Stimulated activated memory B cell treated with anti-CD40 and anti-IgM and Interleukin-4, amounts not matched to agents 10 μg/mL and 1 μg/mL and 100 μg/mL, for 72 hours (primary cell): ENCODE data around the gene CPT1A.
A peak's percentile ranks its signal among the peaks of the same experiment; 100 is the strongest.

Experiments used
- ATAC-seq: fragments of 150-1000 bp; cut with Tn5 transposase; 2 replicates; pipeline ENCODE4 v1.10.0; 2021
- H3K27ac Mint-ChIP-seq: one replicate; pipeline ENCODE4 v1.8.0; 2022; ENCODE audit warnings: mild to moderate bottlenecking, mixed read lengths
- H3K27me3 Mint-ChIP-seq: one replicate; pipeline ENCODE4 v1.8.0; 2022; ENCODE audit warnings: mixed read lengths
- H3K36me3 Mint-ChIP-seq: one replicate; pipeline ENCODE4 v1.8.0; 2022; ENCODE audit warnings: mixed read lengths
- H3K4me1 Mint-ChIP-seq: one replicate; pipeline ENCODE4 v1.8.0; 2022; ENCODE audit warnings: mixed read lengths
- H3K4me3 Mint-ChIP-seq: one replicate; pipeline ENCODE4 v1.8.0; 2022; ENCODE audit warnings: mild to moderate bottlenecking, moderate library complexity, mixed read lengths
- H3K9me3 Mint-ChIP-seq: one replicate; pipeline ENCODE4 v1.8.0; 2022; ENCODE audit warnings: mixed read lengths

Gene CPT1A

GRCh38 chr11:68749229-68750123 is 92.2 kb downstream of the CPT1A start:
- no peaks in the 10 kb centered on the region for H3K9me3 Mint-ChIP-seq
- H3K4me1 Mint-ChIP-seq: peaks cover 10% of the 10 kb centered on the region
- H3K36me3 Mint-ChIP-seq: peaks cover 5% of the 10 kb centered on the region
- peak overlapping the region; percentile 55 for H3K4me3 Mint-ChIP-seq
- H3K27me3 Mint-ChIP-seq: no peaks in the 10 kb centered on the region
- peak overlapping the region; percentile 19 for H3K27ac Mint-ChIP-seq
- ATAC-seq: no peak

DNA sequence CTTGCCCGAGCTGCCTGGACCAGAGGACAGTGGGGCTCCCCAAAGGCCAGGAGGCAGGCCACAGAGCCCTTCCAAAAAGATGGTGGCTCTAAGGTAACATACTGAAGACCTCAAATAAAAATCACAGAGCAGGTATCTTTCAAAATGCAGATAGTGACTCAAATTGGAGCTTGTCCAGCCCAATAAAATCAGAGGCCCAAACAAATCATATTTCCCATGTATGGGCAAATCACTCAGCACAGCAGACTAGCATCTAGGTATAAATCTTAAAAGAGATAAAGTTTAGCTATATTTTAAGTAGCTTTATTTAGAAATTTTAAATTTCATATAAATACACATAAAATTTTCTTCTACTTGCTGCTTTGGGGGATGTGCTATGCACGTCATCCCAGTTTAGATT is 93.7 kb downstream of the CPT1A start:
- H3K4me3 Mint-ChIP-seq: no peak overlapping the region
- no peaks in the 10 kb centered on the region for H3K9me3 Mint-ChIP-seq
- H3K27me3 Mint-ChIP-seq: no peaks in the 10 kb centered on the region
- H3K36me3 Mint-ChIP-seq: no peaks in the 10 kb centered on the region
- H3K4me1 Mint-ChIP-seq: peaks cover 10% of the 10 kb centered on the region
- no peak overlapping the region for H3K27ac Mint-ChIP-seq
- no peak for ATAC-seq

GRCh38 chr11:68743539-68743938 is 98.2 kb downstream of the CPT1A start:
- Mint-ChIP-seq H3K9me3 (no peaks in the 10 kb centered on the region), H3K4me3 (no peak overlapping the region), H3K4me1 (no peaks in the 10 kb centered on the region), H3K27me3 (no peaks in the 10 kb centered on the region), H3K27ac (no peak overlapping the region), H3K36me3 (no peaks in the 10 kb centered on the region)
- ATAC-seq: no peak

DNA sequence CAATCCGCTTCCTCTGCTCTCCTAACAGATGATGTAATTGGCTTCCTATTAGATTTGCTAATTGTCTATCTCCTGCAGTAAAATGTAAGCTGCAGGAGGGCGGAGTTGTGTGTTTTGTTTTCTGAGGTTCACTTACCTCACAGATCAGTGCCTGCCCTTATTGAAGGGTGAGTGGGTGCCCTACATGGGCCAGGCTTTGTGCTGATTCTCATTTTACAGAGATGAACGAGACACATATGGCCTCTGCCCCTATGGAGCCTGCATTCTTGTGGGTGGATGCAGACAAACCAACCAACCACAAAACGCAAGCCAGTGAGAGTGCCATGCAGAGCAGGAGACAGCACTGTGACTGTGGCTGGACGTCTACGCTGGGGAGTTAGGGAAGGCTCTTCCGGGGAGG is 100.3 kb downstream of the CPT1A start:
- Mint-ChIP-seq H3K27ac (no peak overlapping the region), H3K9me3 (no peaks in the 10 kb centered on the region)
- no peak for ATAC-seq

DNA sequence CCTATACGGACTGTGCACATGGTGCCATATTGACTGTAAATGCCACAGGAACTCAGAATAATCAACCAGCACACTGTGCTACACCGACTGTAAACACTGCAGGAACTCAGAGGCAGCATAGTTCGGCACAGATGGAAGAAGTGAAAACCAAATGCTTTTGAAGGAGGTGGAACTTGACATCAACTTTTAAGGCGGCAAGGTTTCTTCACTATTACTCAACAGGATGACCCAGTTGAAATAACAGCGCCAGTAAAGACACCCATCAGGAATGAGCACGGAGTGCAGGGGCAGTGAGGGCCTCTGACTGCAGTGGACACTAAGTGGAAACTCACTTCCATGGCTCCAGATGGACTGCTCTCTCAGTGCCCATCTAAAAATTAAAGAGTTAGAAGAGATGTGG is 106.1 kb downstream of the CPT1A start:
- Mint-ChIP-seq H3K4me1 (no peaks in the 10 kb centered on the region), H3K27ac (no peak overlapping the region), H3K9me3 (no peaks in the 10 kb centered on the region), H3K4me3 (no peak overlapping the region), H3K27me3 (no peaks in the 10 kb centered on the region), H3K36me3 (no peaks in the 10 kb centered on the region)
- ATAC-seq: no peak

More for the DNA sequence above, 100.3 kb downstream of the CPT1A start:
- no peak overlapping the region for H3K4me3 Mint-ChIP-seq
- H3K36me3 Mint-ChIP-seq: no peaks in the 10 kb centered on the region
- H3K4me1 Mint-ChIP-seq: no peaks in the 10 kb centered on the region
- H3K27me3 Mint-ChIP-seq: no peaks in the 10 kb centered on the region

GRCh38 chr11:68735125-68735524 is 106.6 kb downstream of the CPT1A start:
- no peaks in the 10 kb centered on the region for H3K9me3 Mint-ChIP-seq
- no peaks in the 10 kb centered on the region for H3K36me3 Mint-ChIP-seq
- H3K4me1 Mint-ChIP-seq: no peaks in the 10 kb centered on the region
- ATAC-seq: no peak
- H3K4me3 Mint-ChIP-seq: no peak overlapping the region
- H3K27me3 Mint-ChIP-seq: no peaks in the 10 kb centered on the region
- no peak overlapping the region for H3K27ac Mint-ChIP-seq

GRCh38 chr11:68734111-68734510 is 107.6 kb downstream of the CPT1A start:
- Mint-ChIP-seq H3K27me3 (no peaks in the 10 kb centered on the region), H3K4me3 (no peak overlapping the region), H3K36me3 (no peaks in the 10 kb centered on the region), H3K27ac (no peak overlapping the region), H3K4me1 (no peaks in the 10 kb centered on the region), H3K9me3 (no peaks in the 10 kb centered on the region)
- ATAC-seq: no peak

GRCh38 chr11:68727783-68728182 is 113.9 kb downstream of the CPT1A start:
- Mint-ChIP-seq H3K27ac (no peak overlapping the region), H3K36me3 (no peaks in the 10 kb centered on the region), H3K4me3 (no peak overlapping the region), H3K4me1 (no peaks in the 10 kb centered on the region), H3K9me3 (no peaks in the 10 kb centered on the region), H3K27me3 (no peaks in the 10 kb centered on the region)
- ATAC-seq: no peak

DNA sequence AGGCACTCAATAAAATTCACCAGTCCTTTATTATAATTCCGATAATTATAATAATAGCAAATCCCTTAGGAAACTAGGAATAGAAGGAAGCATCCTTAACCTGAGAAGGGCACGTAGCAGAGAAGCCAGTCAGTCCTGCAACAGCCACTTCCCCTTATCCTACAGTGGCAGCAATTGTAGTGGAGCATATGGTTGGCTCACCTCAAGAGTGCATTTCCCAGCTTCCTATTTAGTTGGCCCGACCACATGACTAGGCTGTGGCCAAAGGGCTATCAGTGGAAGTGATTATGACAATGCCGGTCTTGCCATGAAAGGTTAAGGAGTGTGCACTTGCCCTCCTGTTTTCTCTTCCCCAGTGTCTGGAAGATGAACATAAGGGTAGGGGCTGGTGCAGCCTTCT is 117.4 kb downstream of the CPT1A start:
- H3K36me3 Mint-ChIP-seq: peaks cover 25% of the 10 kb centered on the region
- peaks cover 28% of the 10 kb centered on the region for H3K27me3 Mint-ChIP-seq
- no peak overlapping the region for H3K4me3 Mint-ChIP-seq
- no peaks in the 10 kb centered on the region for H3K4me1 Mint-ChIP-seq
- H3K27ac Mint-ChIP-seq: no peak overlapping the region
- ATAC-seq: no peak
- H3K9me3 Mint-ChIP-seq: peaks cover 13% of the 10 kb centered on the region

- H3K4me1 Mint-ChIP-seq: no peaks in the 10 kb centered on the region
- H3K27me3 Mint-ChIP-seq: peaks cover 41% of the 10 kb centered on the region
- peaks cover 19% of the 10 kb centered on the region for H3K9me3 Mint-ChIP-seq
- H3K4me3 Mint-ChIP-seq: no peak overlapping the region
- H3K27ac Mint-ChIP-seq: no peak overlapping the region
- peaks cover 30% of the 10 kb centered on the region for H3K36me3 Mint-ChIP-seq
- no peak for ATAC-seq
Observed at GRCh38 chr11:68722143-68722542, 119.6 kb downstream of the CPT1A start.

DNA sequence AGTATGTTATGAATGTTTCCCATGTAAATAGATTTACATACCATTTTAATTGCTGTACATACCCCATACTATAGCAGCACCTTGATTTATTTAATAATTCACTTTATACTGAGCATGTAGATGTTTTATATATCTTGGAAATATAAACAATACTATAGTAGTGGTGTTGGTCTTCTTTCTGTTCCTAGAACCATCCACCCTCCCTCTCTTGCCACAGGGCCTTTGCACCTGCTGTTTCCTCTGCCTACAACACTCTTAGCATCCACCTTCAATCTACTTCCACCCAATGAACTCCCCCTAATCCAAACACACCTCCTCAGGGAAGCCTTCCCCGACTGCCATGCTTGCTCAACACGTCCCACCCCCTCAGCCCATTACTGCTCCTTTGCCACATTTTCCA is 120.6 kb downstream of the CPT1A start:
- Mint-ChIP-seq H3K4me1 (no peaks in the 10 kb centered on the region), H3K4me3 (no peak overlapping the region), H3K9me3 (peaks cover 19% of the 10 kb centered on the region), H3K36me3 (peaks cover 30% of the 10 kb centered on the region), H3K27me3 (peaks cover 48% of the 10 kb centered on the region), H3K27ac (no peak overlapping the region)
- ATAC-seq: no peak

DNA sequence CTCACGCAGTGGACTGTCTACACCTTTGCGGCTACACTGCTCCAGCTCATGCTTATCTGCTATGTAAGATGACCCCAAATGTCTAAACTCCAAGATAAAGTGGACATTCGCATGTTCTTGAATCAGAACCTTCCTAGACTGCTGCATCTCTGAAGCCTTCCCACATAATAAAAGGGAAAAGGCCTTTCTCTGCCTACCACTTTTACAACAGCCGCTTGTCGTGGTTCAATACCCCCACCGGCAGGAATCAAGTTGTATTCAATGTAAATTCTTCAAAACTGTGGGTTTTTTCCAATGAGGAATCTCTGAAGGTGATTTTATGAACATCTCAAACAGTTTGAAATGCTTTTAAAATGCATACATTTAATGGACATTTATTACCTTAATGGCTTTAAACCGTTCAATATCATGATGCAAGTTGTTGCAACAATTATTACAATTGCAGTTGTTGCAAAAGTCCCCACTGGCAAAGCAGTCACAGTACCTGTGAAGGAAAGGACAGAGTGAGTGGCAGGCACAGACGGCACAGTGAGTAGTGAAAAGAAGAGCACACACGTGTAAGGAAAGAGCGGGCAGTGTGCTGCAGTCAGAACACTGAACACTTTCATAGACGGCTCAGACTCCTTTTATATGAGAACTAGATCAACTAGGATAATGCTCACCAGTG is 126.1 kb downstream of the CPT1A start:
- no peaks in the 10 kb centered on the region for H3K4me1 Mint-ChIP-seq
- ATAC-seq: no peak
- peaks cover 33% of the 10 kb centered on the region for H3K27me3 Mint-ChIP-seq
- no peak overlapping the region for H3K4me3 Mint-ChIP-seq
- H3K9me3 Mint-ChIP-seq: peaks cover 15% of the 10 kb centered on the region
- H3K27ac Mint-ChIP-seq: no peak overlapping the region
- peaks cover 19% of the 10 kb centered on the region for H3K36me3 Mint-ChIP-seq

GRCh38 chr11:68714060-68714856 is 127.5 kb downstream of the CPT1A start:
- Mint-ChIP-seq H3K4me1 (no peaks in the 10 kb centered on the region), H3K9me3 (peaks cover 5% of the 10 kb centered on the region), H3K4me3 (no peak overlapping the region), H3K27ac (no peak overlapping the region), H3K36me3 (peaks cover 6% of the 10 kb centered on the region), H3K27me3 (peaks cover 20% of the 10 kb centered on the region)
- no peak for ATAC-seq

DNA sequence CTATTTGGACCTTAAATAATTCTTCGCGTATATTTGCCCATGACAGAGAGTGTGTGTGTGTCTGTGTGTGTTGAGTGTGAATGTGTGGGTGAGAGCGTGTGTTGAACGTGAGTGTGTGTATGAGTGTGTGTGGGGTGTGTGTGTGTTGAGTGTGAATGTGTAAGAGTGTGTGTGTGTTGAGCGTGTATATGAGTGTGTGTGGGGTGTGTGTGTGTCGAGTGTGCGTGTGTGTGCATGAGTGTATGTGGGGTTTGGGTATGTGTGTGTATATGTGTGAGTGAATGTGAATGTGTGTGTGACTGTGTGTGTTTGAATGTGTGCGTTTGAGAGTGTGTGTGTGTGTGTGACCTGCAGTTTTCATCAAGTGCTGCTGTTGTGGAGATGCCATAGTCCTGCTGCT is 130.6 kb downstream of the CPT1A start:
- H3K36me3 Mint-ChIP-seq: no peaks in the 10 kb centered on the region
- no peak for ATAC-seq
- H3K4me3 Mint-ChIP-seq: no peak overlapping the region
- no peaks in the 10 kb centered on the region for H3K27me3 Mint-ChIP-seq
- no peak overlapping the region for H3K27ac Mint-ChIP-seq
- H3K4me1 Mint-ChIP-seq: no peaks in the 10 kb centered on the region
- H3K9me3 Mint-ChIP-seq: no peaks in the 10 kb centered on the region

GRCh38 chr11:68710409-68710808 is 131.3 kb downstream of the CPT1A start:
- Mint-ChIP-seq H3K4me3 (no peak overlapping the region), H3K9me3 (no peaks in the 10 kb centered on the region), H3K27ac (no peak overlapping the region), H3K36me3 (no peaks in the 10 kb centered on the region), H3K4me1 (no peaks in the 10 kb centered on the region), H3K27me3 (no peaks in the 10 kb centered on the region)
- ATAC-seq: no peak
